Smooth muscle cell of the coronary artery (primary cell): ENCODE measurements around the gene NUPR1. TPM values are rescaled to one million over a fixed set of nuclear protein-coding genes. Genes with fewer than 3 reads are reported as not detected.

Source experiments
- total RNA-seq: library from RNA; depleted of rRNA; stranded (reverse); fragments of >200 nt; gene quantifications from 2 replicates; pipeline ENCODE4 v1.2.3, GENCODE V29; 2014; ENCODE audit warnings: low replicate concordance

The NUPR1 gene
- 43.7 and 74.9 TPM in 2 replicates for total RNA-seq

GRCh38 chr16:28538733-28539596 lies at the start of gene NUPR1:
TSS of gene NUPR1 (minus strand) at chr16:28538974. CDS start at chr16:28538907, 67 bp downstream.

GRCh38 chr16:28553776-28554633 lies 15.2 kb upstream of the NUPR1 start, which contains the start of gene SGF29:
TSS of gene SGF29 (plus strand) at chr16:28553920. CDS start at chr16:28581070, 27,150 bp downstream.

GRCh38 chr16:28494121-28494851 lies 44.5 kb downstream of the NUPR1 start, which contains the start of gene APOBR:
TSS of gene APOBR (plus strand) at chr16:28494643. CDS start at chr16:28494682, 39 bp downstream.

GRCh38 chr16:28491970-28492474 lies 46.8 kb downstream of the NUPR1 start, which contains the start of gene CLN3:
TSS of gene CLN3 (minus strand) at chr16:28492074. CDS start at chr16:28491759, 315 bp downstream.

Other genes with a start within 250 kb of the NUPR1 start
- gene SBK1, start 246.4 kb downstream of the NUPR1 start, total RNA-seq: under 0.01 TPM in 1 of 2 replicates, not detected in the other
- gene NPIPB6, start 175.5 kb downstream of the NUPR1 start, total RNA-seq: 0.30 TPM in 1 of 2 replicates, not detected in the other
- gene EIF3CL, start 135.1 kb downstream of the NUPR1 start, total RNA-seq: 64.8 and 144 TPM in 2 replicates
- not detected in 2 replicates for gene NPIPB7, start 66.6 kb downstream of the NUPR1 start, total RNA-seq
- 8.0 and 10.1 TPM in 2 replicates for gene CLN3, start 46.9 kb downstream of the NUPR1 start, total RNA-seq
- gene APOBR, start 44.3 kb downstream of the NUPR1 start, total RNA-seq: not detected in 2 replicates
- not detected in 2 replicates for gene IL27, start 32.1 kb downstream of the NUPR1 start, total RNA-seq
- 7.7 and 7.8 TPM in 2 replicates for gene SGF29, start 14.9 kb upstream of the NUPR1 start, total RNA-seq
- 0.23 TPM in 1 of 2 replicates, not detected in the other for gene SULT1A2, start 58.1 kb upstream of the NUPR1 start, total RNA-seq
- 5.0 and 12.9 TPM in 2 replicates for gene SULT1A1, start 71.1 kb upstream of the NUPR1 start, total RNA-seq
- gene NPIPB8, start 99.1 kb upstream of the NUPR1 start, total RNA-seq: not detected in 2 replicates
- 158 and 350 TPM in 2 replicates for gene EIF3C, start 172.5 kb upstream of the NUPR1 start, total RNA-seq
- 0.35 and 0.90 TPM in 2 replicates for gene NPIPB9, start 212.8 kb upstream of the NUPR1 start, total RNA-seq